ENCODE measurements around the gene SLC38A6. TPM values are rescaled to one million over a fixed set of nuclear protein-coding genes. Genes with fewer than 3 reads are reported as not detected.

Gene SLC38A6
- total and polyA plus RNA-seq, 9 of the 15 experiments (the other 6 are each of a cell fraction or from before 2014, with no cell fraction given): 9.8 to 40.3 (median 17.6) TPM

DNA sequence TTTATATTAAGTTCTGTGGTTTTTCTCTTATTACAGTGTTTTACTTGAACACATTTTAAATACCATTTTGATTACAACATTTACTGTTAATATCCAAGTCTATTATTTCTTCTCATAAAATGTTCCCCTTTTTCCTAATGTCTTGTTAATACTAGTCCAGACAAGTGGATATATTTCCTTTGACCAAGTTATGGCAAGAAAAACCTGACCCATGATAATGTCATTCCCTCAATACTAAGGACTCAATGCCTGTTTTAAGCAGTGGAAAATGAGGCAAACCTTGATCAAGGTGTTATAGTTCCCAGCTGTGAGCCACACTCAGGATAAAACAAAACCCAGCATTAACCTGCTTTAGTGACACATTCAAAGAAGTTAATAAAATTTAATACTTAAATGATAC, 12.4 kb upstream of the SLC38A6 start:
- ATAC-seq: no peak
- Histone ChIP-seq H3K4me2 (ENCODE audit: insufficient read depth, low read length) (no peak overlapping the region), H3K9ac (ENCODE audit: insufficient read depth in 1 of 2, low read depth in 2 of 2, low read length in 2 of 2) (no peak overlapping the region), H3K79me2 (ENCODE audit: control insufficient read depth, insufficient read depth, low read length) (no peaks in the 10 kb centered on the region), H3K4me3 (no peak overlapping the region), H3K4me1 (replicated peaks in 1 of 2; ENCODE audit: control insufficient read depth in 2 of 2, insufficient read depth in 2 of 2, low read length in 2 of 2) (peaks cover 0 to 3% of the 10 kb centered on the region in 2 experiments; a peak in 2 of 5 replicates), H3K27me3 (ENCODE audit: control insufficient read depth in 2 of 2, insufficient read depth in 2 of 2, low read length in 2 of 2) (no peaks in the 10 kb centered on the region), H3K9me3 (replicated peaks; ENCODE audit: control insufficient read depth, insufficient read depth, low read depth, low read length) (no peaks in the 10 kb centered on the region), H4K20me1 (replicated peaks; ENCODE audit: control insufficient read depth, insufficient read depth, low read length) (no peaks in the 10 kb centered on the region), H3K36me3 (ENCODE audit: control insufficient read depth, insufficient read depth, low read length) (peaks cover 5% of the 10 kb centered on the region; the same call in 1 of the 3 replicates), H2AFZ (ENCODE audit: low read depth, low read length) (no peak overlapping the region), H3K27ac (ENCODE audit: extremely low read depth, low read depth, low read length) (no peak overlapping the region), H3K9me1 (ENCODE audit: control insufficient read depth, insufficient read depth, low read length) (no peaks in the 10 kb centered on the region)
- no peak for DNase-seq (ENCODE audit: extremely low read depth in 1 of 4, low spot score in 3 of 4)
- TF ChIP-seq NR3C1 (CRISPR knock-in tag; IDR thresholded peaks at IDR 0.05): no peak
- TF ChIP-seq RHOXF2B (CRISPR knock-in tag; conservative IDR thresholded peaks at IDR 0.05): no peak
- TF ChIP-seq, protein P1, sequence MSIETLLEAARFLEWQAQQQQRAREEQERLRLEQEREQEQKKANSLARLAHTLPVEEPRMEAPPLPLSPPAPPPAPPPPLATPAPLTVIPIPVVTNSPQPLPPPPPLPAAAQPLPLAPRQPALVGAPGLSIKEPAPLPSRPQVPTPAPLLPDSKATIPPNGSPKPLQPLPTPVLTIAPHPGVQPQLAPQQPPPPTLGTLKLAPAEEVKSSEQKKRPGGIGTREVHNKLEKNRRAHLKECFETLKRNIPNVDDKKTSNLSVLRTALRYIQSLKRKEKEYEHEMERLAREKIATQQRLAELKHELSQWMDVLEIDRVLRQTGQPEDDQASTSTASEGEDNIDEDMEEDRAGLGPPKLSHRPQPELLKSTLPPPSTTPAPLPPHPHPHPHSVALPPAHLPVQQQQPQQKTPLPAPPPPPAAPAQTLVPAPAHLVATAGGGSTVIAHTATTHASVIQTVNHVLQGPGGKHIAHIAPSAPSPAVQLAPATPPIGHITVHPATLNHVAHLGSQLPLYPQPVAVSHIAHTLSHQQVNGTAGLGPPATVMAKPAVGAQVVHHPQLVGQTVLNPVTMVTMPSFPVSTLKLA (conservative IDR thresholded peaks at IDR 0.05): no peak
- TF ChIP-seq, protein P2, sequence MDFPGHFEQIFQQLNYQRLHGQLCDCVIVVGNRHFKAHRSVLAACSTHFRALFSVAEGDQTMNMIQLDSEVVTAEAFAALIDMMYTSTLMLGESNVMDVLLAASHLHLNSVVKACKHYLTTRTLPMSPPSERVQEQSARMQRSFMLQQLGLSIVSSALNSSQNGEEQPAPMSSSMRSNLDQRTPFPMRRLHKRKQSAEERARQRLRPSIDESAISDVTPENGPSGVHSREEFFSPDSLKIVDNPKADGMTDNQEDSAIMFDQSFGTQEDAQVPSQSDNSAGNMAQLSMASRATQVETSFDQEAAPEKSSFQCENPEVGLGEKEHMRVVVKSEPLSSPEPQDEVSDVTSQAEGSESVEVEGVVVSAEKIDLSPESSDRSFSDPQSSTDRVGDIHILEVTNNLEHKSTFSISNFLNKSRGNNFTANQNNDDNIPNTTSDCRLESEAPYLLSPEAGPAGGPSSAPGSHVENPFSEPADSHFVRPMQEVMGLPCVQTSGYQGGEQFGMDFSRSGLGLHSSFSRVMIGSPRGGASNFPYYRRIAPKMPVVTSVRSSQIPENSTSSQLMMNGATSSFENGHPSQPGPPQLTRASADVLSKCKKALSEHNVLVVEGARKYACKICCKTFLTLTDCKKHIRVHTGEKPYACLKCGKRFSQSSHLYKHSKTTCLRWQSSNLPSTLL (IDR thresholded peaks at IDR 0.05): no peak
- BruUV-seq (replicated peaks): no TSS peak
- ChIA-PET CTCF (ENCODE audit: low intra/inter-chr PET ratio) (no interaction called here), POLR2A (interaction anchor here (1.3 kb wide), 1 partner anchor 10 kb away, joined by 6 read pairs; no protein-coding TSS in a partner anchor)
- in situ Hi-C loops (cut with MboI) (no loop called here), intact Hi-C loops (cut with micrococcal nuclease) (no loop called here)
- FAIRE-seq: no peak

Data from K562 (cell line).